ENCODE measurements around the gene DNAH5. TPM values are rescaled to one million over a fixed set of nuclear protein-coding genes. Genes with fewer than 3 reads are reported as not detected.

The DNAH5 gene
- total and polyA plus RNA-seq, 2 donors (not counting 3 experiments of a cell fraction or from before 2014, with no cell fraction given) = 0.23 to 1.7 TPM

DNA sequence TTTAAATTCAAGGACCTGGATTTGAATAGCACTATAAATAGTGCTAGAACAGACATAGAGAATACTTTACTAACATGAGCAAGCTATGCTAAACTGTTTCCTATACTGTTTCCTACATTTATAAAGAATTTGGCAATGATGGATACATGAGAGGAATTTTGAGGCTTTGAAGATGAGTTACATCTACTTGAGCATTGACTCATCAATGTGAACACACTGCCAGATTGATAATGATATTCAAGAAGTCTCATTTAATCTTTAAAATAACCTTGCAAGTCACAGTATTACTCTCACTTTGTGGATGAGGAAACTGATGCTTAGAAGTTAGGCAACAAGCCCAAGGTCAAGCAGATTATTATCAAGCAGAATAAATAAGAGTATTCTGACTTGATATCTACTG, 281.9 kb downstream of the DNAH5 start:
- Histone ChIP-seq H3K4me1 (ENCODE audit: control insufficient read depth, extremely low read depth, insufficient read depth, low read length) (peaks cover 10% of the 10 kb centered on the region), H3K9me3 (replicated peaks; ENCODE audit: control insufficient read depth, insufficient read depth, low read length) (no peaks in the 10 kb centered on the region), H3K4me2 (ENCODE audit: insufficient read depth, low read length) (no peak overlapping the region), H3K9ac (replicated peaks; ENCODE audit: extremely low read depth, insufficient read depth, low read length) (no peak overlapping the region), H3K4me3 (replicated peaks in 1 of 3; ENCODE audit: insufficient read depth in 1 of 3, low read depth in 1 of 3, low read length in 3 of 3) (no peak overlapping the region), H4K20me1 (replicated peaks; ENCODE audit: control insufficient read depth, extremely low read depth, insufficient read depth, low read length) (no peaks in the 10 kb centered on the region), H3K27ac (ENCODE audit: insufficient read depth, low read depth, low read length) (no peak overlapping the region), H3K79me2 (ENCODE audit: control insufficient read depth, insufficient read depth, low read length) (no peaks in the 10 kb centered on the region), H3K36me3 (ENCODE audit: control insufficient read depth in 2 of 2, extremely low read depth in 1 of 2, insufficient read depth in 2 of 2, low read length in 2 of 2) (no peaks in the 10 kb centered on the region), H3K9me1 (replicated peaks; ENCODE audit: control insufficient read depth, extremely low read depth, insufficient read depth, low read length) (no peaks in the 10 kb centered on the region), H2AFZ (ENCODE audit: low read depth, low read length) (no peak overlapping the region), H3K27me3 (ENCODE audit: control insufficient read depth in 2 of 2, insufficient read depth in 2 of 2, low read length in 2 of 2) (no peaks in the 10 kb centered on the region)
- POLR2A ChIA-PET = no interaction called here
- intact Hi-C loops (cut with micrococcal nuclease) = loop anchor here (5.0 kb wide), 1 partner anchor 410 kb away; no protein-coding TSS in a partner anchor
- BruUV-seq (replicated peaks) = no TSS peak
- no peak for TF ChIP-seq MYC (IDR thresholded peaks at IDR 0.05; ENCODE audit: low read depth, low read length)
- TF ChIP-seq POLR2AphosphoS5 (IDR thresholded peaks at IDR 0.05; ENCODE audit: insufficient read depth, low read depth, low read length) = no peak
- TF ChIP-seq JUN (IDR thresholded peaks at IDR 0.05; ENCODE audit: borderline replicate concordance, insufficient read depth, insufficient read length, low read depth) = no peak
- no peak for TF ChIP-seq GATA2 (IDR thresholded peaks at IDR 0.05; ENCODE audit: insufficient read depth, insufficient read length, low read depth, low read length)
- no peak for TF ChIP-seq POLR2A (IDR thresholded peaks at IDR 0.05; ENCODE audit: low read depth, low read length)
- TF ChIP-seq, protein P1, sequence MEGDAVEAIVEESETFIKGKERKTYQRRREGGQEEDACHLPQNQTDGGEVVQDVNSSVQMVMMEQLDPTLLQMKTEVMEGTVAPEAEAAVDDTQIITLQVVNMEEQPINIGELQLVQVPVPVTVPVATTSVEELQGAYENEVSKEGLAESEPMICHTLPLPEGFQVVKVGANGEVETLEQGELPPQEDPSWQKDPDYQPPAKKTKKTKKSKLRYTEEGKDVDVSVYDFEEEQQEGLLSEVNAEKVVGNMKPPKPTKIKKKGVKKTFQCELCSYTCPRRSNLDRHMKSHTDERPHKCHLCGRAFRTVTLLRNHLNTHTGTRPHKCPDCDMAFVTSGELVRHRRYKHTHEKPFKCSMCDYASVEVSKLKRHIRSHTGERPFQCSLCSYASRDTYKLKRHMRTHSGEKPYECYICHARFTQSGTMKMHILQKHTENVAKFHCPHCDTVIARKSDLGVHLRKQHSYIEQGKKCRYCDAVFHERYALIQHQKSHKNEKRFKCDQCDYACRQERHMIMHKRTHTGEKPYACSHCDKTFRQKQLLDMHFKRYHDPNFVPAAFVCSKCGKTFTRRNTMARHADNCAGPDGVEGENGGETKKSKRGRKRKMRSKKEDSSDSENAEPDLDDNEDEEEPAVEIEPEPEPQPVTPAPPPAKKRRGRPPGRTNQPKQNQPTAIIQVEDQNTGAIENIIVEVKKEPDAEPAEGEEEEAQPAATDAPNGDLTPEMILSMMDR (IDR thresholded peaks at IDR 0.05; ENCODE audit: extremely low read depth in 1 of 2, insufficient read depth in 1 of 2, low read depth in 1 of 2, low read length in 2 of 2) = no peak
- CTCF ChIA-PET = no interaction called here
- dilution Hi-C loops (cut with MboI; ENCODE audit: extremely low pct_ligation_motif_present, low sequenced_read_pairs) = no loop called here
- no peak for FAIRE-seq
- no peak for DNase-seq (ENCODE audit: low read depth, low spot score)

DNA sequence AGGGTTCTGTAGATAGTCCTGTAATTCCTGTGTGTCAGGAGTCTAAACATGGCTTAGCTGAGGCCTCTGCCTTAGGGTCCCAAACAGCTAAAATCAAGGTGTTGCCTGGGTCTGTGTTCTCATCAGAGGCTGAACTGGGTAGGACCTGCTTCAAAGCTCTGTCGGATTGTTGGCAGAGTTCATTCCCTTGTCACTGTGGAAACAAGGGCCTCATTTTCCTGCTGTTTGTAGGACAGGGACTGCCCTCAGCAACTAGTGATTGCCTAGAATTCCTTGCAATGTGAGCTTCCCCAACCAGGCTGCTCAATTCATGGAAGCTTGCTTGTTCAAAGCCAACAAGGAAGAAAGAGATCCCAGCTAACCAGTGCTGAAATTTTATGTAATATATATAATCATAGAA, 283.2 kb downstream of the DNAH5 start:
- no peaks in the 10 kb centered on the region for H3K79me2 ChIP-seq (ENCODE audit: control insufficient read depth, insufficient read depth, low read length)
- no peaks in the 10 kb centered on the region for H3K9me1 ChIP-seq (replicated peaks; ENCODE audit: control insufficient read depth, extremely low read depth, insufficient read depth, low read length)
- H3K4me1 ChIP-seq (ENCODE audit: control insufficient read depth, extremely low read depth, insufficient read depth, low read length) = peaks cover 10% of the 10 kb centered on the region
- intact Hi-C loops (cut with micrococcal nuclease) (loop anchor here (5.0 kb wide), 1 partner anchor 409 kb away; no protein-coding TSS in a partner anchor), dilution Hi-C loops (cut with MboI; ENCODE audit: extremely low pct_ligation_motif_present, low sequenced_read_pairs) (no loop called here)
- no peaks in the 10 kb centered on the region for H3K9me3 ChIP-seq (replicated peaks; ENCODE audit: control insufficient read depth, insufficient read depth, low read length)
- no peak overlapping the region for H3K27ac ChIP-seq (ENCODE audit: insufficient read depth, low read depth, low read length)
- ChIA-PET CTCF (no interaction called here), POLR2A (no interaction called here)
- no TSS peak for BruUV-seq (replicated peaks)
- H3K4me2 ChIP-seq (ENCODE audit: insufficient read depth, low read length) = no peak overlapping the region
- no peak overlapping the region for H3K4me3 ChIP-seq (replicated peaks in 1 of 3; ENCODE audit: insufficient read depth in 1 of 3, low read depth in 1 of 3, low read length in 3 of 3)
- H3K27me3 ChIP-seq (ENCODE audit: control insufficient read depth in 2 of 2, insufficient read depth in 2 of 2, low read length in 2 of 2) = no peaks in the 10 kb centered on the region
- H3K36me3 ChIP-seq (ENCODE audit: control insufficient read depth in 2 of 2, extremely low read depth in 1 of 2, insufficient read depth in 2 of 2, low read length in 2 of 2) = no peaks in the 10 kb centered on the region
- no peak overlapping the region for H2AFZ ChIP-seq (ENCODE audit: low read depth, low read length)
- no peak overlapping the region for H3K9ac ChIP-seq (replicated peaks; ENCODE audit: extremely low read depth, insufficient read depth, low read length)
- FAIRE-seq = no peak
- TF ChIP-seq, protein P1 (IDR thresholded peaks at IDR 0.05; ENCODE audit: extremely low read depth in 1 of 2, insufficient read depth in 1 of 2, low read depth in 1 of 2, low read length in 2 of 2) = no peak
- no peak for TF ChIP-seq POLR2A (IDR thresholded peaks at IDR 0.05; ENCODE audit: low read depth, low read length)
- no peak for TF ChIP-seq POLR2AphosphoS5 (IDR thresholded peaks at IDR 0.05; ENCODE audit: insufficient read depth, low read depth, low read length)
- TF ChIP-seq, protein P2, sequence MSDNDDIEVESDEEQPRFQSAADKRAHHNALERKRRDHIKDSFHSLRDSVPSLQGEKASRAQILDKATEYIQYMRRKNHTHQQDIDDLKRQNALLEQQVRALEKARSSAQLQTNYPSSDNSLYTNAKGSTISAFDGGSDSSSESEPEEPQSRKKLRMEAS (IDR thresholded peaks at IDR 0.05; ENCODE audit: insufficient read depth, insufficient read length) = no peak
- TF ChIP-seq MYC (IDR thresholded peaks at IDR 0.05; ENCODE audit: low read depth, low read length) = no peak
- no peaks in the 10 kb centered on the region for H4K20me1 ChIP-seq (replicated peaks; ENCODE audit: control insufficient read depth, extremely low read depth, insufficient read depth, low read length)
- no peak for DNase-seq (ENCODE audit: low read depth, low spot score)

Data from endothelial cell of umbilical vein (primary cell).